IPS-15b (cell line): ENCODE measurements around the gene TK2.

Source experiments
- H3K27me3 ChIP-seq: one replicate; pipeline ENCODE4 v1.6.1; 2013; ENCODE audit warnings: low read length; ENCODE audit not compliant: control insufficient read depth, insufficient read depth
- H3K36me3 ChIP-seq: one replicate; pipeline ENCODE4 v1.6.1; 2013; ENCODE audit warnings: low read length; ENCODE audit not compliant: control insufficient read depth, insufficient read depth
- H3K4me1 ChIP-seq: one replicate; pipeline ENCODE4 v1.6.1; 2013; ENCODE audit warnings: mild to moderate bottlenecking, low read length; ENCODE audit not compliant: control insufficient read depth, insufficient read depth
- H3K4me3 ChIP-seq: one replicate; pipeline ENCODE4 v1.5.1; 2013; ENCODE audit warnings: low read depth, low read length
- H3K9ac ChIP-seq: one replicate; pipeline ENCODE4 v1.6.1; 2013; ENCODE audit warnings: low read depth, mild to moderate bottlenecking, low read length
- H3K9me3 ChIP-seq: one replicate; pipeline ENCODE4 v1.6.1; 2013; ENCODE audit warnings: mild to moderate bottlenecking, low read length; ENCODE audit not compliant: control insufficient read depth, insufficient read depth

Gene TK2

GRCh38 chr16:66585481-66586239 lies 35.7 kb upstream of the TK2 start:
- no peak overlapping the region for H3K9ac ChIP-seq
- H3K36me3 ChIP-seq, result no peaks in the 10 kb centered on the region
- peaks cover 5% of the 10 kb centered on the region for H3K4me1 ChIP-seq
- H3K27me3 ChIP-seq, result peaks cover 7% of the 10 kb centered on the region
- no peaks in the 10 kb centered on the region for H3K9me3 ChIP-seq
- H3K4me3 ChIP-seq, result no peak overlapping the region

DNA sequence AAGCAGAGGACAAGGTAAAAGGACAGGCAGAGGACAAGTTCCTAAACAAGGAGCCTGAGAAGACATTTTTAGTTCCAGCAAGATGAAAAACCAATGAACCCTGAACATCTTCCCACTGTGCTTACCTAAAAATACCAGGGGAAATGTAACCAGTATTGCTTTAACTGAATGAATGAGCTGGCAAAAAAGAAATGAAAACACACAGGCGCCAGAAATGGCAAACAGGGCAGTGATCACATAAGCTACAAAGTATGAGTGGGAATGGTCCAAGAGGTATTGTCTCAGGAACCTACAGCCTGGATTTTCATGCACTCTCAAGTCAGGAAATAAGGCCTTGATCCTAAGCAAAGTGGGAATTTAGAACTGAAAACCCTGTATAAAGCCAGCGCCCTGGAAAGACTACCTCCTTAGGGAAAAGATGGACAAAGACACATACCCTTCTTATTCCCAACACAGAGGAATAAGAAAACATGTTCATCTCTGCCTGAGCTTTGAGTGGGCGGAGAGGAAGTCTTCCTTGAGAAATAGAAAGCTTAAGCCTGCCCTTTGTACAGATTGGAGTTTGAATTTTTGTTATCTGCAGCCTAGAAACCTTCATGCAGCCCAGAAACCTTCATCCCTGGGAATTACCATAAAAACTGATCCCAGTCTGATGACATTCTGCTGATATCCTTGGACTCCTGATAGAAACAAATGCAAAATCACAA lies 31.5 kb upstream of the TK2 start:
- Histone ChIP-seq H3K27me3 (peaks cover 47% of the 10 kb centered on the region), H3K36me3 (no peaks in the 10 kb centered on the region), H3K4me1 (peaks cover 8% of the 10 kb centered on the region), H3K4me3 (no peak overlapping the region), H3K9ac (no peak overlapping the region), H3K9me3 (no peaks in the 10 kb centered on the region)

- Histone ChIP-seq H3K27me3 (peaks cover 47% of the 10 kb centered on the region), H3K36me3 (no peaks in the 10 kb centered on the region), H3K9ac (no peak overlapping the region), H3K4me3 (no peak overlapping the region), H3K4me1 (peaks cover 8% of the 10 kb centered on the region), H3K9me3 (no peaks in the 10 kb centered on the region)
These were observed 30.8 kb upstream of the TK2 start for GRCh38 chr16:66580605-66581209.

DNA sequence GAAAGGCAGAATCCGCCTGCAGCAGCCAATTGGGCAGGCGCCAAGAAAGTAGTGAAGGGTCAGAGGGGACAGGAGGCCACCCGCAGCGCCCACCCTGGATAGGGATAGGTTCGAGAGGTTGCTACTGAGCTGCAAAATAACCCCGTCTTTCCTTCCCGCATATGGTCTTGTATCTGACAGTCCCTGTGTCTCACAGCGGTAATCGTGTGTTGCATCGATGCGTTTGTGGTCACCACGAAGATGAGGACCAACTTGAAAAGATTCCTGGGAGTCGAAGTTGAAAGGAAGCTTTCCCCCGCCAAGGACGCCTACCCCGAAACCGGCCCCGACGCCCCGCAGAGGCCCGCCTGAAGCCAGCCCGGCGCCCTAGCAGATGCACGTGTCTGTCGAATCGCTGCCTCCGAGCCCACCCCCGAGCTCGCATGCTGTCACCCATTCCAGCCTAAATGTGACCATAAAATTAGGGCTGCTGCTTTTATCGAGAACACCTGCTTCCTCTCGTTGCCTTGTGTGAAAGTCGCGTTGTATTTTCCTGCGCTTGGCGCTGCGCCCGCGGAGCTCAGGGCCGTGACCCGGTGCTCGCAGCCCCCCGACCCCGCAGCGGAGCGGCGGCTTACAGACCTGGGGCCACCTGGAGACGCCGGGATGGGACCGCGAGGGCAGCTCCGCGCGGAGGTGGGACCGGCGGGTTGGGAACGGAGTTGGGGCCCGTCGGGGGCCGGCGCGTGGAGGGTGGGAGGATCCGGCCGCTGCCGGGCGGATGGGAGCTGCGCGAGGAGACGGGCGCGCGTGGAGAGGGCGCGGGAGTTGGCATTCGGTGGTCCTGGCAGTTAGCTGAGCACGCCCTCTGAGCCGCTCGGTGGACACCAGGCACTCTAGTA lies 29.0 kb upstream of the TK2 start, which contains the start of gene CMTM2:
CMTM2 (plus strand) TSS at position 813 of the 881 bp plus-strand sequence. CDS start 145 bp downstream, outside the sequence.
- Histone ChIP-seq H3K9ac (no peak within 1 kb of the TSS), H3K4me3 (peak within 1 kb of the TSS; percentile 50)

GRCh38 chr16:66576296-66576695 lies 26.4 kb upstream of the TK2 start:
- H3K9ac ChIP-seq, result no peak overlapping the region
- no peaks in the 10 kb centered on the region for H3K9me3 ChIP-seq
- peaks cover 46% of the 10 kb centered on the region for H3K27me3 ChIP-seq

More for the DNA sequence above, 29.0 kb upstream of the TK2 start, which contains the start of gene CMTM2:
- Histone ChIP-seq H3K9me3 (no peaks in the 10 kb centered on the region), H3K4me1 (peaks cover 8% of the 10 kb centered on the region), H3K36me3 (no peaks in the 10 kb centered on the region), H3K27me3 (peaks cover 51% of the 10 kb centered on the region)

GRCh38 chr16:66575060-66575459 lies 25.1 kb upstream of the TK2 start:
- H3K9ac ChIP-seq, result no peak overlapping the region
- H3K36me3 ChIP-seq, result no peaks in the 10 kb centered on the region
- H3K4me1 ChIP-seq, result no peaks in the 10 kb centered on the region
- no peak overlapping the region for H3K4me3 ChIP-seq
- H3K27me3 ChIP-seq, result peaks cover 38% of the 10 kb centered on the region
- H3K9me3 ChIP-seq, result no peaks in the 10 kb centered on the region

More at GRCh38 chr16:66576296-66576695, 26.4 kb upstream of the TK2 start:
- Histone ChIP-seq H3K4me1 (peaks cover 8% of the 10 kb centered on the region), H3K4me3 (no peak overlapping the region), H3K36me3 (no peaks in the 10 kb centered on the region)

DNA sequence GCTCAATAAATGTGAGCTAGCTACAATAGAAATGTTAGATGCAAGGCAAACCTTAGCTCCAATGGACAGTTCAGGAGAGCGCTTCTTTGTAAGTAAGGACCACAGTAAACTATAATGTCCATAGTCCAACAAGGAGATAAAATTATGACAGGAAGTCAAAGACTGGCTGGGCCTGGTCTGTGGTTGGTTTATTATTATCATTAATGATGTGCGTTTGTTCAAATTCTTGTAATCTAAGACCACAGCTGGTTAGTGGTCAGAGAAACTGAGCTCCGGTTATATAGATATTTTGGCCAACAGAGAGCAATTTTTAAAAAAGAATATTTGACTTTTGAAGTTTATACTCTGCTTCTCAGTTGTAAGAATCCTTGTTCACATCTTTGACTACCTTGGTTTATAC lies 24.6 kb upstream of the TK2 start:
- Histone ChIP-seq H3K27me3 (peaks cover 33% of the 10 kb centered on the region), H3K9ac (no peak overlapping the region)

DNA sequence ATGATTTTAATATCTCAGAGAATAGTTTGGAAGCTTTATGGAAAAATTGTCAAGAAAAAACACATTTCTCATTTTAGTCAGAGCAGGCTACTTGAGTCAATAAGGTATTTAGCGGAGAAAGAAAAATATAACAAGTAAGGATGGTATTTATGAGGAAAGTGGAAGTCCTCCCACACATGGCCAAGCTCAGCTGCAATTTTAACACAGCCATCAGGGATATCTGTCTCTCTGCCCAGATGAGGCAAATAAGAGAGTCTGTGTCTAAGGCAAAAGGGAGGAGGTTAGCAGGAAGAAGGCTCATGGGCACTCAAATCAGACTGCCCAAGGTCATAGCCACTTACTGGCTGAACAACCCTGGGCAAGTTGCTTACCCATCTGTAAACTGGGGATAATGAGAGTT lies 24.2 kb upstream of the TK2 start:
- Histone ChIP-seq H3K4me3 (no peak overlapping the region), H3K4me1 (no peaks in the 10 kb centered on the region), H3K9ac (no peak overlapping the region), H3K9me3 (no peaks in the 10 kb centered on the region), H3K36me3 (no peaks in the 10 kb centered on the region), H3K27me3 (peaks cover 29% of the 10 kb centered on the region)

More for the DNA sequence above, 24.6 kb upstream of the TK2 start:
- H3K4me1 ChIP-seq, result no peaks in the 10 kb centered on the region
- no peaks in the 10 kb centered on the region for H3K9me3 ChIP-seq
- H3K4me3 ChIP-seq, result no peak overlapping the region
- H3K36me3 ChIP-seq, result no peaks in the 10 kb centered on the region

- Histone ChIP-seq H3K4me1 (no peaks in the 10 kb centered on the region), H3K27me3 (peaks cover 11% of the 10 kb centered on the region), H3K9ac (no peak overlapping the region), H3K36me3 (no peaks in the 10 kb centered on the region), H3K4me3 (no peak overlapping the region), H3K9me3 (no peaks in the 10 kb centered on the region)
These were observed 22.4 kb upstream of the TK2 start for GRCh38 chr16:66572356-66572755.

- Histone ChIP-seq H3K9ac (no peak overlapping the region), H3K27me3 (no peaks in the 10 kb centered on the region), H3K36me3 (no peaks in the 10 kb centered on the region), H3K4me3 (no peak overlapping the region), H3K4me1 (no peaks in the 10 kb centered on the region), H3K9me3 (no peaks in the 10 kb centered on the region)
These were observed 20.0 kb upstream of the TK2 start for GRCh38 chr16:66569827-66570405.

GRCh38 chr16:66569131-66569530 lies 19.2 kb upstream of the TK2 start:
- Histone ChIP-seq H3K9ac (no peak overlapping the region), H3K27me3 (no peaks in the 10 kb centered on the region), H3K4me3 (no peak overlapping the region), H3K36me3 (no peaks in the 10 kb centered on the region), H3K9me3 (no peaks in the 10 kb centered on the region), H3K4me1 (no peaks in the 10 kb centered on the region)
